ENCODE data around the gene ALKAL2.

GRCh38 chr2:238869-239268 lies 49.0 kb downstream of the ALKAL2 start:
- TF ChIP-seq CTCF (IDR thresholded peaks at IDR 0.05) = no peak
- TF ChIP-seq POLR2A (IDR thresholded peaks at IDR 0.05) = no peak
